ENCODE data around the gene ABCF2. TPM values are rescaled to one million over a fixed set of nuclear protein-coding genes. Genes with fewer than 3 reads are reported as not detected.
A peak's percentile ranks its signal among the peaks of the same experiment; 100 is the strongest.

ABCF2 gene
- total and polyA plus RNA-seq, 2 of the 13 experiments (the other 11 are each of a cell fraction or from before 2014, with no cell fraction given), result 16.3 to 42.5 TPM

DNA sequence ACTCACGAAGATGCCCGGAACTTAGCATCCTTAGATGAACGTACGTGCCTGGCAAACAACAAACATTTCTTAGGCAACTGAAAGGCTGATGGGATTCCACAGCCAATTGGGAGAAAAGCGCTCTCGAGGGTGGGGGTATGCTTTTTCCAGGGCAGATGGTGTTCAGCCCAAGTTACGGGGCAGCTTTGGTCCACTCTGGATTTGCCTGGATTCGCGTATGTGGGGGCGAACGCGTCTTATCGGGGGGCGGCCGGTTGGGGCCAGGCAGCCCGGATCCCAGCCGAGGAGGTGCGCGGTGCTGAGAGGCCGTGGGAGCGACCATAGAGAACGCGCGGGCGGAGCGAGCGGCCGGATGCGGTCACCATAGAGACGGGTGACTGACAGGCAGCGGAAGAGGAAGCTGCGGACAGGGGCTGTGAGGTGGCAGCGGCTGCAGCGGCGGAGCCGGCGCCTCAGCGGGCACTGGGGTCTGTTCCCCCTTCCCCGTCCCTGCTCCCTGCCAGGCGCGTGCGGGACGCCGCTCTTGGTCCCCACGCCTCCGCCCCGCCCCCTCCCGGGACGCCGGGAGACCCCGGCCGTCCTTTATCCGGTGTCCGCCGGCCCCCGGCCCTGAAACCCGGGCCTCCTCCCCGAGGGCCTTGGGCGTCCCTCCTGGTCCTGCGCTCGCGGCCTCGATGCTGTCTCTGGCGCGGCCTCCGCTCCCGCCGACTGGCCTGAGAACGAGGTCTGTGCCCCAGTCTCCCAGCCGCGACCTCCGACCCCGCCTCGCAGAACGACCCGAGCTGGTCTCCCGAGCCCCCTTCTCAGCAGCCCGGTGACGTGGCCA is 5.3 kb upstream of the ABCF2 start, which contains the start of gene CHPF2 (continued):
- TF ChIP-seq, protein P1, sequence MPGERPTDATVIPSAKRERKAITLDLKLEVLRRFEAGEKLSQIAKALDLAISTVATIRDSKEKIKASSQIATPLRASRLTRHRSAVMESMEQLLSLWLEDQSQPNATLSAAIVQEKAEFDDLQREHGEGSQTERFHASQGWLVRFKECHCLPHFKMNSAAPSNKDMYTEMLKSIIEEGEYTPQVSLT (CRISPR knock-in tag; IDR thresholded peaks at IDR 0.05; ENCODE audit: borderline replicate concordance, low read depth), result no peak
- TF ChIP-seq KAT8 (CRISPR knock-in tag; IDR thresholded peaks at IDR 0.05) (peak; percentile 89), HHEX (CRISPR knock-in tag; IDR thresholded peaks at IDR 0.05) (no peak), HNF4A (CRISPR knock-in tag; IDR thresholded peaks at IDR 0.05) (no peak), U2AF1 (optimal IDR thresholded peaks at IDR 0.05; ENCODE audit: low read depth, low read length) (no peak), HNF4G (IDR thresholded peaks at IDR 0.05; ENCODE audit: borderline replicate concordance, low read depth, low read length) (no peak), HNF4G (CRISPR knock-in tag; IDR thresholded peaks at IDR 0.05; ENCODE audit: borderline replicate concordance, low read depth) (no peak), ZSCAN20 (CRISPR knock-in tag; IDR thresholded peaks at IDR 0.05; ENCODE audit: borderline replicate concordance) (0 out of 2 replicates have a peak, but pooled peaks have one; percentile 41), NR2F2 (IDR thresholded peaks at IDR 0.05; ENCODE audit: borderline replicate concordance, low read depth) (no peak), ZNF589 (CRISPR knock-in tag; conservative IDR thresholded peaks at IDR 0.05) (no peak), SPEN (CRISPR knock-in tag; IDR thresholded peaks at IDR 0.05; ENCODE audit: low read depth) (peak; percentile 89), SETDB1 (CRISPR knock-in tag; IDR thresholded peaks at IDR 0.05; ENCODE audit: borderline replicate concordance) (no peak), SIN3A (IDR thresholded peaks at IDR 0.05; ENCODE audit: borderline replicate concordance, low read depth, low read length) (peak; percentile 90; the same call in 1 of the 2 replicates), ZNF33A (CRISPR knock-in tag; IDR thresholded peaks at IDR 0.05; ENCODE audit: borderline replicate concordance) (no peak), ZNF660 (CRISPR knock-in tag; IDR thresholded peaks at IDR 0.05; ENCODE audit: borderline replicate concordance, low read depth) (no peak), SMYD3 (CRISPR knock-in tag; IDR thresholded peaks at IDR 0.05) (no peak), ZKSCAN8 (CRISPR knock-in tag; IDR thresholded peaks at IDR 0.05; ENCODE audit: borderline replicate concordance) (no peak), ZNF781 (CRISPR knock-in tag; IDR thresholded peaks at IDR 0.05; ENCODE audit: borderline replicate concordance, not compliant biosample characterization) (no peak), ZNF451 (CRISPR knock-in tag; IDR thresholded peaks at IDR 0.05) (no peak), ZFP36L1 (CRISPR knock-in tag; IDR thresholded peaks at IDR 0.05) (peak; percentile 37; the same call in 1 of the 2 replicates), ELF1 (CRISPR knock-in tag; IDR thresholded peaks at IDR 0.05) (peak; percentile 84)
- TF ChIP-seq, protein P2, sequence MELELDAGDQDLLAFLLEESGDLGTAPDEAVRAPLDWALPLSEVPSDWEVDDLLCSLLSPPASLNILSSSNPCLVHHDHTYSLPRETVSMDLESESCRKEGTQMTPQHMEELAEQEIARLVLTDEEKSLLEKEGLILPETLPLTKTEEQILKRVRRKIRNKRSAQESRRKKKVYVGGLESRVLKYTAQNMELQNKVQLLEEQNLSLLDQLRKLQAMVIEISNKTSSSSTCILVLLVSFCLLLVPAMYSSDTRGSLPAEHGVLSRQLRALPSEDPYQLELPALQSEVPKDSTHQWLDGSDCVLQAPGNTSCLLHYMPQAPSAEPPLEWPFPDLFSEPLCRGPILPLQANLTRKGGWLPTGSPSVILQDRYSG (CRISPR knock-in tag; IDR thresholded peaks at IDR 0.05), result no peak
- TF ChIP-seq, protein P3, sequence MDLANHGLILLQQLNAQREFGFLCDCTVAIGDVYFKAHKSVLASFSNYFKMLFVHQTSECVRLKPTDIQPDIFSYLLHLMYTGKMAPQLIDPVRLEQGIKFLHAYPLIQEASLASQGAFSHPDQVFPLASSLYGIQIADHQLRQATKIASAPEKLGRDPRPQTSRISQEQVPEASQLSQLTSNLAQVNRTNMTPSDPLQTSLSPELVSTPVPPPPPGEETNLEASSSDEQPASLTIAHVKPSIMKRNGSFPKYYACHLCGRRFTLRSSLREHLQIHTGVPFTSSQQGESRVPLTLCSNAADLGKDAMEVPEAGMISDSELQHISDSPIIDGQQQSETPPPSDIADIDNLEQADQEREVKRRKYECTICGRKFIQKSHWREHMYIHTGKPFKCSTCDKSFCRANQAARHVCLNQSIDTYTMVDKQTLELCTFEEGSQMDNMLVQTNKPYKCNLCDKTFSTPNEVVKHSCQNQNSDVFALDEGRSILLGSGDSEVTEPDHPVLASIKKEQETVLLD (CRISPR knock-in tag; IDR thresholded peaks at IDR 0.05; ENCODE audit: low read depth), result no peak
- TF ChIP-seq, protein P4, sequence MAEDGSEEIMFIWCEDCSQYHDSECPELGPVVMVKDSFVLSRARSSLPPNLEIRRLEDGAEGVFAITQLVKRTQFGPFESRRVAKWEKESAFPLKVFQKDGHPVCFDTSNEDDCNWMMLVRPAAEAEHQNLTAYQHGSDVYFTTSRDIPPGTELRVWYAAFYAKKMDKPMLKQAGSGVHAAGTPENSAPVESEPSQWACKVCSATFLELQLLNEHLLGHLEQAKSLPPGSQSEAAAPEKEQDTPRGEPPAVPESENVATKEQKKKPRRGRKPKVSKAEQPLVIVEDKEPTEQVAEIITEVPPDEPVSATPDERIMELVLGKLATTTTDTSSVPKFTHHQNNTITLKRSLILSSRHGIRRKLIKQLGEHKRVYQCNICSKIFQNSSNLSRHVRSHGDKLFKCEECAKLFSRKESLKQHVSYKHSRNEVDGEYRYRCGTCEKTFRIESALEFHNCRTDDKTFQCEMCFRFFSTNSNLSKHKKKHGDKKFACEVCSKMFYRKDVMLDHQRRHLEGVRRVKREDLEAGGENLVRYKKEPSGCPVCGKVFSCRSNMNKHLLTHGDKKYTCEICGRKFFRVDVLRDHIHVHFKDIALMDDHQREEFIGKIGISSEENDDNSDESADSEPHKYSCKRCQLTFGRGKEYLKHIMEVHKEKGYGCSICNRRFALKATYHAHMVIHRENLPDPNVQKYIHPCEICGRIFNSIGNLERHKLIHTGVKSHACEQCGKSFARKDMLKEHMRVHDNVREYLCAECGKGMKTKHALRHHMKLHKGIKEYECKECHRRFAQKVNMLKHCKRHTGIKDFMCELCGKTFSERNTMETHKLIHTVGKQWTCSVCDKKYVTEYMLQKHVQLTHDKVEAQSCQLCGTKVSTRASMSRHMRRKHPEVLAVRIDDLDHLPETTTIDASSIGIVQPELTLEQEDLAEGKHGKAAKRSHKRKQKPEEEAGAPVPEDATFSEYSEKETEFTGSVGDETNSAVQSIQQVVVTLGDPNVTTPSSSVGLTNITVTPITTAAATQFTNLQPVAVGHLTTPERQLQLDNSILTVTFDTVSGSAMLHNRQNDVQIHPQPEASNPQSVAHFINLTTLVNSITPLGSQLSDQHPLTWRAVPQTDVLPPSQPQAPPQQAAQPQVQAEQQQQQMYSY (CRISPR knock-in tag; IDR thresholded peaks at IDR 0.05), result no peak
